UCSD-AML1 (cell line): ENCODE measurements around the gene TMED4.

Experiments used
- DNase-seq: peaks from one replicate; lab custom pipeline; 2025; ENCODE audit not compliant: unreplicated experiment; lab: John Stamatoyannopoulos, UW

The TMED4 gene

DNA sequence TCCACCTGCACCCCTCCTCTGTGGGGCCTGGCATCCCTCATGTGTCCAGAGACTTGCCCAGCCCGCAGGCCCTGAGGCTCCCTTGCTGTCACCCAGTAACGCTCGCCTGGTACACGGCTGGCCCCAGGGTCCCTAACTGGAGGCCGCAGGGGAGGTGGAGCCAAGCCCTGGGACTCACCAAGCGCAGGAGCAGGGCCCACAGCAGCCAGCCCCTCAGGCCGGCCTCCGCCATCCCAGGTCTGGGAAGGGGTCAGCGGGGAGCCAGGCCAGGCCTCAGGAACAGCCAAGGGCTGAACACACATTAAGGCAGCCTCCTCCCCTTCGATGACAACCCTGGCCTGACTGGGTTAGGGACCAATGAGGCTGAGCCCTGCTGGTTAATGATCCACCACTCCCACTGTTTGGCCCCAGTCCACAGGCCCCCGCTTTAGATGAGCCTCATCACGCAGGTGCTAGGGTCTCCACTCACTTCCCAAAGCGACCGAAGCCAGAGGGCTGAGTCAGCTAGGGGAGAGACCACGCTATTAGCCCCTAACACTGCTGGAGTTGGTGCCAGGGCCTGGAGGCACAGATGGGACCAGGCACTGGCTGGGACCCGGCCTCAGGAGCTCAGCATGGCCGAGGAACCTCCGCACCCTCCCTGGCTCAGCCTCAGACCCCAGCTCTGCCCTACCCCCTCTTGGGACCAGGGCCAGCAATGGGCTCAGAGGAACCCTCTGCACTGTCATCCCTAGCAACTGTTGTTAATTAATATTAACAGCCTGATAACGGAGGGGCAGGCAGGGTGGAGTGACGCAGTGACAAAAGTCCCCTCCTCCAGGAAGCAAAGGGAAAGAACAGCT is 40.8 kb downstream of the TMED4 start, which contains the start of gene NPC1L1:
NPC1L1 (minus strand) TSS at position 303 of the 842 bp plus-strand sequence; CDS start at position 232, 71 bp downstream.
- no peak for DNase-seq

DNA sequence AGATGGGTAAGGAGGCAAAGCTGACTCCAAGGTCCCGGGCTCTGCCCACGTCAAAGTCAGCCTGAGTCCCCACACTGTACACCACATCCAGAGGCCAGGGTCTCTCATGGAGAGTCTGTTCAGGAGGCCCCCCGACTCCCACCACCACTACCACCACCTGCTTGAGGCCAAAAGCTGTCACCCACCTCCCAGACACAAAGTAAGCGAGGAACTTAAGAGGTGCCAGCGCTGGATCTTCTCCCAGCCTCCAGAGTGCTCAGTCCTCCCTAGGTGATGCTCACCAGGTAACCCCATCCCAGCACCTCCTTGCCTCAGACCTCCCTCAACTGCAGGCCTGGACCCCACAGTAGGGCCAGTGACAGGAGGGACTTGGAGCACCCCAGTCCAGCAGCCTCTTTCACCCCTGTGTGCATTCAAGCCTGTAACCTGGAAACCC is 41.4 kb downstream of the TMED4 start:
- no peak for DNase-seq

DNA sequence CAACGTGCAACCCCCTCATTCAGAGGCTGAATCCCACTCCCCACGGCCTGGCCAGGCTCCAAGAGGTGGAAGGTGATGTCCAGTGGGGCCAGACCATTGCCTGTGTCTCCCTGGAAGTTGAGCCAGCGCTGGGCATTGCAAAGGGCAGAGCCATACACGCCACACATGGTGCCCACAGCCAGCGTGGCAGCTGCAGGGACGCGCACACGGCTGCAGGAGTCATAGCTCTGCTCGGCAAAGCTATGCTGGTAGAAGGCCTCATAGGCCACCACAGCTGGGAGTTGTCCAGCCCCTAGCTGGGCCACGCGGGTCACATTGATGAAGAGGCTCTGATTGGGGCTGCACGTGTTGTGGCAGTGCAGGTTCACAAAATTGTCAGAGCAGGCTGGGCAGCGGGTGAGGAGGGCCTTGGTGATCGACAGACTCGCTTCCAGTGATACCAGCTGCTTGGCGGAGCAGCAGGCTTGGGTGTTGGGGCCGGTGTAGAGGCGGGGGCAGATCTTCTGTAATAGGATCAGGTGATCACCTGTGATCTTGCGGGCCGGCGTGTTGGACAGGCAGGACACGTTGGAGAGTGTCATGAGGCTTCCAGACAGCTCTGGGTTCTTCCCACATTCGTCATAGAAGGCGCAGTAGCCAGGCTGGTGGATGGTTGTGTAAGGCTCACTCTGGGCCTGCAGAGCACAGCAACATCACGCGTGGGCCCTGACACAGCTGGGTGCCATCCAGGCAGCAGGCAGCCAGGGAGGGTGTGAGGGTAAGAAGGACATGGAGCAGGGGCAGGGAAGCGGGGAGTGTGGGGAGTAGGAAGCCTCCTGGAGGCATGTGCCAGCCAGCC is 42.1 kb downstream of the TMED4 start:
- no peak for DNase-seq

DNA sequence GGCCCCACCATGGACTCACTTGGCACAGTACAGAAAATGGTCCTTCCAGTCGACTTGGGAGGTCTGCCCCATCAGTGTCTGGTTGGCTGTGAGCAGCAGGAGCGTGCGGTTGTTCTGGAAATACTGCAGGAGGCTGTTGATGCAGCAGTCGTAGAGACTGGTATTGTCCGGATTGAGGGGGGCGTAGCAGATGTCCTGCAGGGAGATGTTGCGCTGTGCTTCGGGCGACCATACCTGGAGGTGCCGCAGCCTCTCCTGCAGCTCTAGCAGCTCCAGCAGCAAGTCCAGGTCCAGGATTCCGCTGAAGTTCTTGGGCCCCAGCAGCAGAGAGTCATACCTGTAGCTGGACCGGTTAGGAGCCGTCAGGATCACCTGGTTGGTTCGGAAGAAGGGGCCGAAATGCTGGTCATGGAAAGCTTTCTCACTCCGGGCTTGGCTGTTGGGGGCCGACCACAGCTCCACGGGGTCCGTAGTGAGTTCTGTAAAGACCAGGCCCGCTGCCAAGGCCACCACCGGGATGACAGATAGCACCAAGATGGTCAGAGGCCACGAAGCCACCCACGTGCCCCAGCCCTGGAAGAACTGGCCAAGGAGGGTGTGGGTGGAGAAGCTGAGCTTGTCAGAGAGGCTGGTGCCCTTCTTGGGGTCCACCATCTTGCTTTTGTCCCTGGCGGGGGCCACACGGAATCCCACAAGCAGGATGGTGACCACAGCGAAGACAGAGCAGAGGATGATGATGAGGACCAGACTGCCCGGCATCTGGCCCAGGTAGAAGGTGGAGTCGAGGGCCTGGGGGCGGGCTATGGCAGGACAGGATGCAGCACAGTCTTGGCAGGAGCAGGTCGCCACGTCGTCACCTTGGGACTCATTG is 43.0 kb downstream of the TMED4 start:
- no peak for DNase-seq

DNA sequence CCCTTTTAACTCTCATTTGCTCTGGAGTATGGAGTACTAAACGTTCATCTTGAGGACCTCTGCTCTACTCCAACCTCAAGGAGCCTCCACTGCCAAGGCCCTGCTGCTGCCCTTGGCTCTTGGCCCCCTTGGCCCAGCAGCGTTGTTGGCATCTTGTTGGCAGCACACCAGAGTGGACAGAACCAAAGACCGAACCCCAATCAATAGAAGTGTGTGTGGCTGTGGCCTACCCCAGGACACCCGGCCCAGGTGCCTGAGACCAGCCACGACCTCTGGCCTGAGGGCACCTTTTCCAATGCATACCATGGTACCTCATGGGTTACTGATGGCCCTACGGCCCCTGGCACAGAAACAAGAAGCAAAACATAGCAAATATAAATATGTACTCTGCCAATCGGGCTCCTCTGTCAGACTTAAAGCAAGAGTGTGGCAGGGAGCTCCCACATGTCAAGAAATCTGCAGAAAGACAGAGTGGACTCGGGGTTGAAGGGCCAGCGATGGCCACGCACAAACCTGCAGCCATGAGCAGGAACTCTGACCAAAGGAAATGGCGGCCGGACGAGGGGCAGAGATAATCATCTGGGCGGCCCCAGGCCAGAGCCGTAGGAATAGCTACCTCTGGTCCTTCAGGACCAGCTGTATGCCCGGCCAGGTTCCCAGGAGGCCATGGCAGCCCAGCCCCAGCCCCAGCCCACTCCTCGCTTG is 43.8 kb downstream of the TMED4 start:
- no peak for DNase-seq

DNA sequence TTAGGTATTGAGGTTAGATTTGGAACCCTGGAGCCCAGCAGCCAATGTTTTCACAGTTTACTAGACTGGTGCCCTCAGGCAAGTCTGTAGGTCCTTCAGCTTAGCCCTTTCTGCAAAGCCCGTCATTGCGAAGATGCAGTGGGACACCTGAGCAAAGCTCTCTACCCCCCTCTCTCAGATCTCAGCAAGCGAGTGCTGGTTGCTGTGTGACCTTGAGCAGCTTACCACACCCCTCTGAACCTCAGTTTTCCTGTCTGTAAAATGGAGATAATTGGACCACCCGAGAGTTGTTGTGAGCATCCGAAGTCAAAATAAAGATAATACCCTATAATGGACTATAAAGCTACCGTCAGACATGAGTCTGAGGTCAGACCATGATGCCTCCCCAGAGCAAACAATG is 44.6 kb downstream of the TMED4 start:
- no peak for DNase-seq

DNA sequence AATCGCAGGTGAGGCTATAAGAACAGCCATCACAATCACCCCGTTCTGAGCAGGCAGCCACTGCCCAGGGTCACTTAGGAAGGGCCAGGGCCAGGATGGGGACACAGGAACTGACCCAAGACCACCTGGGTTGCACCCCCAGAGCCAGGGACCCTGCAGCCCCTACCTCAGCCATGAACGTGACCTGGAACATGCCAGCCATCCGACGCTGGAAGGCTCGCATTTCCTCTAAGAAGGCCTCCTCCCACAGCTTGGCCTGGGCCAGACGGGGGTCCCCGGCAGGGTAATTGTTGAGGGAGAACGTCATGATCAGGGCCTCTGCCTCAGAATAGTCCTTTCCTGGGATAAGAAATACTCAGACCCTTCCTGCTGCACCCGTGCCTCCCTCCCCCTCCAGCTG is 45.9 kb downstream of the TMED4 start:
- no peak for DNase-seq

DNA sequence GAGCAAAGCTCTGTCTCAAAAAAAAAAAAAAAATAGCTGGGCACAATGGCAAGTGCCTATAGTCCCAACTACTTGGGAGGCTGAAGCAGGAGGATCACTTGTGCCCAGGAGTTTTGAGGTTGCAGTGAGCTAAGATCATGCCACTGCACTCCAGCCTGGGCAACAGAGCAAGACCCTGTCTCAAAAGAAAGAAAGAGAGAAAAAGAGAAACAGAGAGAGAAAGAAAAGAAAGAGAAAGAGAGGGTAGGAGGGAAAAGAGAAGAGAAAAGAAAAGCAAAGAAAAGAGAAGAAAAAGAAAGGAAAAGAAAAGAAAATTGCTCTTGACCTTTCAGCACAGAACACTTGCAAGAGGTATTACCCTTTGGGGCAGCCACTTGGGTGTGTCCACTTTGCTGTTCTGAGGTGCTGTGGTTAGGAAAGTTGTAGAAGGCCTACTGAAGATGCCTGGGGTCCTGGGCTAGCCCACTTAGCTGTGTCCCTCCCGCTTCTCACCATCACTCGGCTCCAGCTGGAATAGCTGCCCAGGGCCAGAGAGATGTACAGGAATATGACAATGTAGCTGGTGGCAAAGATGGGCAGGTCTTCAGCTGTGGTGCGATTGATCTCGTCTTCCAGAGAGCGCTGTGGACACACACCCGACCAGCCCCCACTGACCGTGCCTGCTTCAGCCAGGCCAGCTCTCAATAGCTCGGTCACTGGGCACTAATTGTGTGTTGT is 46.5 kb downstream of the TMED4 start:
- DNase-seq, result no peak

DNA sequence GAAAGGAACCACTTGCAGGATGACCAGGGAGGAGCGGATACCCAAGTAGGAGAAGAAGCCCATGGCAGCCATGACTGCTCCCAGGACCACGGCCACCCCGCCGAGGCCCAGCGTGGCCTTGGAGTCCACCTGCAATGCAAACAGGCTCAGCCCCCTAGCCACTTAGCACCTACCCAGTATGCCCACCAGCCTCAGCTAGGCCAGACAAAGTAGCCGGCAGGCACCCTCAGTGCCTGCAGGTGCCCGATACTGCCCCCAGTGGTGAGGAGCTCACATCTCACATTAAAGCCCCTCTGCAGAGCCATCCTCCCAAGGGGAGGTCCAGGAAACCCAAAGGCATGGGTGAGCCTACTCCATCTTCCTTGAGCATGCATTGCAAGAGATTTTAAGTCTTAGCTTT is 47.5 kb downstream of the TMED4 start:
- DNase-seq, result peak; percentile 14

DNA sequence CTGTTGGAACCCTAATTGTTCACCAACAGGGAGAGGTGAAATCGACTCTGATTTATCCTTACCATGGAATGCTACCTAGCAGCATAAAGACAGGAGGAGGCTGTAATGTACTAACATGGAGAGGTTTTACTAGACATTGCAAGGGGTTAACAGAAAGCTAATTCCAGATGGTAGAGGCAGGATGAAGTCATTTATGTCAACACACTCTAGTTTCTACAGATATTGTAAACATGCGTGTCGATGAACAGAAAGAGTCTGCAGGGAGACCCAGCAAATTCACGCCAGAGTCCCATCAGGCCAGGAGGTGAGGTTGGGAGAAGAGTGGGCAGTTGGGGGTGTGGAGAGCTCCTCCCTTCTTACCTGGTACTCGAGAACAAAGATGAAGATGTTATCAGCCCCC is 47.9 kb downstream of the TMED4 start:
- DNase-seq, result no peak

DNA sequence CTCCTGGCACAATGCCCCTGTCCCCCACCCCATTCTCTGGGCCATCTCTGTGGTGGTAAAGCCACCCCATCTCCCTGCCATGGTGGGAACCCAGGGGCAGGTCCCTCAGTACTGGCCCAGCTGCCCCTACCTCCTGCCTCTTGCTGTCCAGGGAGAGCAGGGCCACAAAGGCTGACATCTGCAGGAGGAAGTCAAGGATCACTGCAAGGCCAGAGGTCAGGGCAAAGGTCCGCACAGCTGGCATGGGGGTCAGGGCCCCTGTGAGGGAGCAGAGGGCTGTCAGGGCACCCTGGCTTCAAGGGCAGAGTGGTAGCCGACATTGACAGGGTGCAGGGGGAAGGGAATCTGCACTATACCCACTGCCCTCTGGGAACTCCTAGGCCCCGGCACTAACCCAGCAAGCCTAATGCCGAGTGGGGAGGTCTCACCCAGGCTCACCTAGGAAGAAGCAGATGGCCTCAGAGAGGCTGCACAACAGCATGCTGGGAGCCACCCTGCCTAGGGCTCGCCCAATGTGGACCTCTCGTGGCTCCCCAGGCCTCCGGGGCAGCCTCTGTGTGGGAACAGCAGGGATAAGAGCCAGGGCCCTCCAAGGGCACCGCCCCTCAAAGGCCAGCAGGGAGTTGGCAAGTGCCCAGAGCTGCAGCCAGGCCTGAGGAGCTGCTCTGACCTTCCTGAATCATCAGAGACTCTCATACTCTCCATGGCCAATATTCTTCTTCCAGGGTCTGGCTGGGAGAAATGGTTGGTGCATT is 48.6 kb downstream of the TMED4 start:
- no peak for DNase-seq

DNA sequence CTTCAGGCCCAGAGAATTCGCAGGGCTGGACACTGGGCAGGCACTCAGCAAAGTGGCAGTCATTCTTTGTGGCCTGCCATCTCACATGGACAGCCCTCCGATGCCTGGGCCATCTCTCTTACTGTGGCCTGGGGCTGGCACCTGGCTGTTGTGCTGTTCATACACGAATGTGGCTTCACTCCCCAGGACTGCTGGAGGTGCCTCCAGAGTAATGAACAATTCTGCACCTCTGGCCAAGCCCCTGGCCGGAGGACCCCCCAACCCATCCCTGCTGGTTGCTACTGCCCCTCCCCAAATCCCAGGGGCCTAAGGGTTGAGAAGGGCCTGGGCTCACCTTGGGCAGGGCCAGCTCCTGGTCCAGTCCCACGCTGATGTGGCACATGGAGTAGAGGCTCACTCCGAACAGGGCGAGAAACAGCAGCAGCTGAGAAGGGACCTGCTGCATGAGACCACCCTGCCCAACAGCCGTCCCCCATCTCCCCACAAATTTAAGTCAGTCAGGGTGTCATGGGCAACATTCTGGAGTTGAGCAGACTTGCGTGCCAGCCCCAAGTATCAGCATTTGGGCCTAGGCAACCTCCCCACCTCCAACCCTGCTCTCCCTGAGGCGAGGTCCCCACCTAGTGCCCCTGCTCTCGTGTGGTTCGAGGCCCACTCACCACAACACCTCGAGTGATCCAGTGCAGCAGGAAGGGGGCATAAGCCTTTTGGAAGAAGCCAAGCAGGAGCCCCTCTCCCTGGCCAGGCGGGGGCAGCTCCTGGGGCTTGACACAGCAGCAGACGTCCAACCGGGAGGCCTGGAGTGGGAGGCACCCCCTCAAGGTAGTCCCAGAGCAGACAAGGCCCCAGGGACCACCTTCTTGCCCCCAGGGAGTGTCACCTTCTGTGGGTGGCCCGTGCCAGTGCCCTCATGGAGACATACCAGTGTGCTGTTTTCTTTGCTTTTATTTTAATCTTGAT is 50.3 kb downstream of the TMED4 start:
- DNase-seq, result no peak

DNA sequence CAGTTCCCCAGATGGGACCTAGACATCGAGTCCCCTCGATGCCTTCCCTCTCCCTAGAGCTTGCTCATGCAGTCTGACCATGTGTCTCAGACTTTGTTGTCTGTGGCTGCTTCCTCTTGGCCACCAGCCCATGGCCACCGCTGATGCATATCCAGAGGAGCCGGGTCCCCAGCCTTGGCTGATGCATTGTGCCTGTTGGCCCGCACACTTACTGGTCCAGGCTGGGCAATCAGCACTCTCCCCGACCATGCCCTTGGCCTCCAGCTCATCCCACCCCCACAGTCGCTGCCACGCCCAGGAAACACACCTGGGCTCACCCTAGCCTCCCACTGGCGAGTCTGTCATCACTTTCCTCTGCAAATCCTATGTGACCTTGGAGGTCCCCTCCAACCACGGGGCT is 51.0 kb downstream of the TMED4 start:
- no peak for DNase-seq
